Heart left ventricle (tissue), 16 donors: Measurements from ENCODE around the gene DPY19L1. TPM values are rescaled to one million over a fixed set of nuclear protein-coding genes. Genes with fewer than 3 reads are reported as not detected.
"Not testable (repeated sequence)": the region's sequence is repeated elsewhere in the genome, so short reads cannot be mapped to it uniquely, and the experiment has no call there.

Experiments used
- ATAC-seq, 4 donors: fragments of 200-7000 bp; cut with Tn5 transposase; one replicate each; pipeline ENCODE4 v1.9.1; 2020 to 2022; ENCODE audit warnings: moderate library complexity in 4 of 4, mild to moderate bottlenecking in 3 of 4, moderate number of reproducible peaks in 1 of 4
- DNase-seq, 5 donors: peaks; one replicate each; pipeline ENCODE4 v3.0.0-alpha.2; 2020
- H3K27ac ChIP-seq, 12 donors: fragments of 200-600 bp; sonication (generic) in 4 of 12; one replicate each; pipeline versions ENCODE4 v1.5.0 to v1.8.0; 2016 to 2022; ENCODE audit warnings: mild to moderate bottlenecking in 2 of 12
- H3K27me3 ChIP-seq, 9 donors: fragments of 200-600 bp; sonication (generic) in 2 of 9; one replicate each; pipeline versions ENCODE4 v1.5.1 to v1.8.0; 2016 to 2022; ENCODE audit warnings: mild to moderate bottlenecking in 3 of 9
- H3K36me3 ChIP-seq, 9 donors: fragments of 200-600 bp; sonication (generic) in 2 of 9; one replicate each; pipeline versions ENCODE4 v1.5.0 to v1.8.0; 2018 to 2022; ENCODE audit warnings: mild to moderate bottlenecking in 2 of 9
- H3K4me1 ChIP-seq, 12 donors: fragments of 200-600 bp; sonication (generic) in 4 of 12; one replicate each; pipeline versions ENCODE4 v1.5.0 to v1.8.0; 2016 to 2022; ENCODE audit warnings: mild to moderate bottlenecking in 3 of 12
- H3K4me3 ChIP-seq, 12 donors: fragments of 200-600 bp; sonication (generic) in 4 of 12; one replicate each; pipeline versions ENCODE4 v1.5.0 to v1.8.0; 2017 to 2022; ENCODE audit warnings: mild to moderate bottlenecking in 9 of 12, moderate library complexity in 4 of 12
- H3K9me3 ChIP-seq, 12 donors: fragments of 200-600 bp; sonication (generic) in 4 of 12; one replicate each; pipeline versions ENCODE4 v1.5.0 to v1.8.0; 2016 to 2022; ENCODE audit warnings: mild to moderate bottlenecking in 1 of 12
- CTCF ChIP-seq, 12 donors: fragments of 200-600 bp; sonication (generic) in 4 of 12; IDR thresholded peaks; one replicate each; pipeline versions ENCODE4 v1.5.0 to v1.8.0; 2018 to 2022; ENCODE audit warnings: antibody characterized with exemption in 12 of 12, mild to moderate bottlenecking in 5 of 12
- POLR2A ChIP-seq, 2 donors: fragments of 450-650 bp; IDR thresholded peaks; one replicate each; pipeline ENCODE4 v1.6.1; 2017; ENCODE audit warnings: antibody characterized with exemption in 2 of 2, mild to moderate bottlenecking in 2 of 2, moderate library complexity in 2 of 2
- WGBS, 4 donors: extraction: QIAGEN DNeasy Blood & Tissue Kit in 2 of 4; methylation state at CpG; one replicate each; pipeline versions ENCODE4 v1.1.5 to v1.1.7; 2013 to 2018; 5-methylcytosine and 5-hydroxymethylcytosine counted together
- intact Hi-C, 10 donors: fragments of 100-400 bp; cut with DNase I; formaldehyde crosslinking; loops; one replicate each; pipeline versions ENCODE4 v1.11.1 to v1.14.2; 2022
- polyA plus RNA-seq, 2 donors: library from polyadenylated mRNA; stranded (reverse); fragments of 200-250 nt; gene quantifications; one replicate each; pipeline ENCODE4 v1.2.3, GENCODE V29; 2013
- total RNA-seq, 9 donors: library from RNA; depleted of rRNA in 2 of 9; stranded (reverse); fragments of >200 nt in 2 of 9; fragmentation: NEBNext Ultra II Directional in 3 of 9; extraction: Animal tissue kit (Norgen Biotek cat#: 25700) in 3 of 9; gene quantifications; one replicate each; pipeline versions ENCODE4 v1.1.0 to v1.2.4, GENCODE V29; 2016 to 2023
- donor health status: ischemic (EF 13 %, LVEDD 7.1; RV severe dilation, severe dysfunction).
- donor health status: healthy with polysubstance abuse.
- donor health status: DM: no; HTN: yes; CAD: no.
- donor health status: DM: no; HTN: no; CAD: no.
- donor health status: ischemic (EF 25% LVEDD 6.9; RV normal size, moderate dysfunction).
- donor health status: ischemic (EF 25% LVEDD 5.7; RV mildly dilated, moderate dysfunction).
- donor health status: healthy.
- donor health status: DM: yes; HTN: yes; CAD: no.
- donor health status: ischemic (EF 35%, LVEDD 5.7; RV mildly dilated, moderate dysfunction).
- donor health status: nonischemic (EF 11% LVEDD 7.7; RV severe dilation, severe dysfunction).
- donor health status: DM: yes; HTN: yes; CAD: no.
- donor health status: PGD.
- donor health status: ischemic (EF 29% LVEDD 5.4; RV normal size, mild dysfunction).
- donor health status: nonischemic (EF 23%, LVEDD 6.1; RV moderate dilation, normal function).

The DPY19L1 gene
- total and polyA plus RNA-seq, 11 donors: 7.7 to 34.4 (median 22.8) TPM

- TF ChIP-seq CTCF (IDR thresholded peaks at IDR 0.05) (no peak), POLR2A (IDR thresholded peaks at IDR 0.05) (no peak)
- Histone ChIP-seq H3K27ac (no peak overlapping the region), H3K4me1 (no peaks in the 10 kb centered on the region), H3K9me3 (no peaks in the 10 kb centered on the region), H3K36me3 (peaks cover 0 to 48% (median 12%) of the 10 kb centered on the region in 9 donors), H3K4me3 (no peak overlapping the region), H3K27me3 (no peaks in the 10 kb centered on the region)
- ATAC-seq: no peak
- no peak for DNase-seq
- intact Hi-C loops: no loop called here
- WGBS, 4 donors: 84 to 94% (median 88%) methylated on average over 6 of the region's 6 CpGs
Observed at GRCh38 chr7:34939175-34939574, 98.1 kb downstream of the DPY19L1 start.

- ATAC-seq, H3K4me3 ChIP-seq, intact Hi-C loops, H3K27ac ChIP-seq, H3K4me1 ChIP-seq, H3K27me3 ChIP-seq, DNase-seq, H3K9me3 ChIP-seq: not testable (repeated sequence)
- H3K36me3 ChIP-seq: peaks cover 0 to 56% (median 12%) of the 10 kb centered on the region in 9 donors
- WGBS, 4 donors: 73 to 92% (median 84%) methylated on average over 1 to 2 of the region's 2 CpGs
Observed at GRCh38 chr7:34935735-34936165, 101.5 kb downstream of the DPY19L1 start.

GRCh38 chr7:34931739-34932138 is 105.5 kb downstream of the DPY19L1 start:
- WGBS, 4 donors: 96 to 100% (median 98%) methylated on average over 1 of the region's 1 CpG
- intact Hi-C loops: no loop called here
- no peak for TF ChIP-seq POLR2A (IDR thresholded peaks at IDR 0.05)
- no peaks in the 10 kb centered on the region for H3K27me3 ChIP-seq
- H3K4me1 ChIP-seq: no peaks in the 10 kb centered on the region
- H3K9me3 ChIP-seq: no peaks in the 10 kb centered on the region
- ATAC-seq (no peak), DNase-seq (no peak)
- no peak overlapping the region for H3K4me3 ChIP-seq
- no peak overlapping the region for H3K27ac ChIP-seq
- H3K36me3 ChIP-seq: peaks cover 0 to 33% (median 0%) of the 10 kb centered on the region in 9 donors

GRCh38 chr7:34929783-34930182 is 107.5 kb downstream of the DPY19L1 start:
- 70 to 77% (median 75%) methylated on average over 6 of the region's 6 CpGs for WGBS, 4 donors
- not testable (repeated sequence) for H3K9me3 ChIP-seq, H3K27me3 ChIP-seq, H3K27ac ChIP-seq, H3K4me3 ChIP-seq, H3K4me1 ChIP-seq
- peaks cover 0 to 28% (median 0%) of the 10 kb centered on the region in 9 donors for H3K36me3 ChIP-seq
- peak in 2 of 5 donors; percentile 29 to 34 for DNase-seq
- intact Hi-C loops: loop anchor here in 2 of 10 donors (10.0 kb wide), 2 partner anchors 105 to 175 kb away; no protein-coding TSS in a partner anchor
- ATAC-seq: peak in 1 of 4 donors; percentile 47

GRCh38 chr7:34928560-34928959 is 108.7 kb downstream of the DPY19L1 start:
- Histone ChIP-seq H3K36me3 (peaks cover 0 to 28% (median 0%) of the 10 kb centered on the region in 9 donors), H3K4me1 (no peaks in the 10 kb centered on the region), H3K27me3 (no peaks in the 10 kb centered on the region), H3K9me3 (peaks cover 0 to 10% (median 0%) of the 10 kb centered on the region in 12 donors), H3K4me3 (no peak overlapping the region), H3K27ac (no peak overlapping the region)
- intact Hi-C loops: loop anchor here in 2 of 10 donors (10.0 kb wide), 2 partner anchors 104 to 174 kb away; no protein-coding TSS in a partner anchor
- no peak for ATAC-seq
- TF ChIP-seq POLR2A (IDR thresholded peaks at IDR 0.05): no peak
- no peak for TF ChIP-seq CTCF (IDR thresholded peaks at IDR 0.05)
- WGBS, 4 donors: 76 to 89% (median 82%) methylated on average over 1 of the region's 1 CpG
- DNase-seq: no peak

GRCh38 chr7:34928052-34928451 is 109.2 kb downstream of the DPY19L1 start:
- 41 to 59% (median 50%) methylated on average over 5 of the region's 5 CpGs for WGBS, 4 donors
- H3K27me3 ChIP-seq: no peaks in the 10 kb centered on the region
- peaks cover 0 to 28% (median 0%) of the 10 kb centered on the region in 9 donors for H3K36me3 ChIP-seq
- peaks cover 0 to 13% (median 0%) of the 10 kb centered on the region in 12 donors for H3K9me3 ChIP-seq
- ATAC-seq (peak in 1 of 4 donors; percentile 36), DNase-seq (peak in 4 of 5 donors; percentile 9 to 62 (median 36))
- no peak overlapping the region for H3K4me3 ChIP-seq
- TF ChIP-seq CTCF (IDR thresholded peaks at IDR 0.05): peak; percentile 18 to 56 (median 34)
- TF ChIP-seq POLR2A (IDR thresholded peaks at IDR 0.05): no peak
- no peaks in the 10 kb centered on the region for H3K4me1 ChIP-seq
- intact Hi-C loops: loop anchor here in 2 of 10 donors (10.0 kb wide), 2 partner anchors 103 to 173 kb away; no protein-coding TSS in a partner anchor
- no peak overlapping the region for H3K27ac ChIP-seq

GRCh38 chr7:34920470-34920869 is 116.8 kb downstream of the DPY19L1 start:
- H3K27me3 ChIP-seq, H3K27ac ChIP-seq, H3K4me1 ChIP-seq, DNase-seq, H3K4me3 ChIP-seq, ATAC-seq, H3K36me3 ChIP-seq: not testable (repeated sequence)
- WGBS, 4 donors: 77 to 84% (median 79%) methylated on average over 4 of the region's 4 CpGs; no CpG with 5 or more reads in 1 of the 4 donors
- intact Hi-C loops: loop anchor here in 2 of 10 donors (10.0 kb wide), 2 partner anchors 96 to 166 kb away; no protein-coding TSS in a partner anchor
- peaks cover 0 to 16% (median 2%) of the 10 kb centered on the region in 12 donors for H3K9me3 ChIP-seq

GRCh38 chr7:34919038-34919437 is 118.2 kb downstream of the DPY19L1 start:
- peak in 2 of 4 donors; percentile 49 to 57 for ATAC-seq

More at GRCh38 chr7:34919038-34919437, 118.2 kb downstream of the DPY19L1 start:
- H3K9me3 ChIP-seq: peaks cover 0 to 19% (median 2%) of the 10 kb centered on the region in 12 donors
- H3K27ac ChIP-seq, H3K4me1 ChIP-seq, DNase-seq, H3K27me3 ChIP-seq, H3K4me3 ChIP-seq, H3K36me3 ChIP-seq, intact Hi-C loops: not testable (repeated sequence)
- 55 to 75% (median 67%) methylated on average over 2 of the region's 2 CpGs for WGBS, 4 donors
